Omental fat pad (tissue), 4 donors: ENCODE data around the gene ZFPL1. TPM values are rescaled to one million over a fixed set of nuclear protein-coding genes. Genes with fewer than 3 reads are reported as not detected.

Experiments used
- ATAC-seq: fragments of 150-250 bp; one replicate; pipeline ENCODE4 v1.9.1; 2016; ENCODE audit warnings: mild to moderate bottlenecking, moderate library complexity; ENCODE audit not compliant: low FRiP score
- DNase-seq: peaks from one replicate; pipeline ENCODE4 v3.0.0-alpha.2; 2019; ENCODE audit warnings: low spot score
- total RNA-seq, 4 donors: library from RNA; depleted of rRNA; stranded (reverse); fragments of >200 nt; gene quantifications; one replicate each; pipeline ENCODE4 v1.1.0, GENCODE V29; 2016
- TF ChIP-seq, protein P1 (sequence below), 3 donors: fragments of 450-650 bp; IDR thresholded peaks; one replicate each; pipeline ENCODE4 v1.5.1; 2016 to 2017; ENCODE audit warnings: antibody characterized with exemption in 3 of 3, mild to moderate bottlenecking in 3 of 3, moderate library complexity in 2 of 3

The ZFPL1 gene
- total RNA-seq, 4 donors from 2014 or later = 21.3 to 44.5 (median 32.6) TPM

DNA sequence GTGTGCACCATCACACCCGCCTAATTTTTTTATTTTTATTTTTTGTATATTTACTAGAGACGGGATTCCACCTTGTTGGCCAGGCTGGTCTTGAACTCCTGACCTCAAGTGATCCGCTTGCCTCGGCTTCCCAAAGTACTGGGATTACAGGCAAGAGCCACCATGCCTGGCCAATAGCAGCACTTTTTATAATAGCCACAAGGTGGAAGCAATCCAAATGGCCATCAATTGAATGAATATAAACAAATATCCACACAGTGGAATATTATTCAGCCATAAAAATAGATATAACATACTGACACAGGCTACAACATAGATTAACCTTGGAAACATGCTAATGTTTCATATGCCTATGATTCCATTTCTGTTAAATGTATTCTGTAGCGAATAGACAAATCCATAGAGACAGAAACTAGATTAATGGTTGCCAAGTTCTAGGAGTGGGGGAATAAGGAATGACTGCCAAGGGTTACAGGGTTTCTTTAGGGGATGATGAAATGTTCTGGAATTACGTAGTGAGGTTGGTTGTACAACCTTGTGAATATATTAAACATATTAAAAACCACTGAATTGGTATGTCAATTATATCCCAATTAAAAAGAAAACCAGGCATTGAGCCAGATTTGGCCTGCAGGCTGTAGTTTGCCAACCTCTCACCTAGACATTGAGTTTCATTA is 16.8 kb downstream of the ZFPL1 start:
- TF ChIP-seq, protein P1, sequence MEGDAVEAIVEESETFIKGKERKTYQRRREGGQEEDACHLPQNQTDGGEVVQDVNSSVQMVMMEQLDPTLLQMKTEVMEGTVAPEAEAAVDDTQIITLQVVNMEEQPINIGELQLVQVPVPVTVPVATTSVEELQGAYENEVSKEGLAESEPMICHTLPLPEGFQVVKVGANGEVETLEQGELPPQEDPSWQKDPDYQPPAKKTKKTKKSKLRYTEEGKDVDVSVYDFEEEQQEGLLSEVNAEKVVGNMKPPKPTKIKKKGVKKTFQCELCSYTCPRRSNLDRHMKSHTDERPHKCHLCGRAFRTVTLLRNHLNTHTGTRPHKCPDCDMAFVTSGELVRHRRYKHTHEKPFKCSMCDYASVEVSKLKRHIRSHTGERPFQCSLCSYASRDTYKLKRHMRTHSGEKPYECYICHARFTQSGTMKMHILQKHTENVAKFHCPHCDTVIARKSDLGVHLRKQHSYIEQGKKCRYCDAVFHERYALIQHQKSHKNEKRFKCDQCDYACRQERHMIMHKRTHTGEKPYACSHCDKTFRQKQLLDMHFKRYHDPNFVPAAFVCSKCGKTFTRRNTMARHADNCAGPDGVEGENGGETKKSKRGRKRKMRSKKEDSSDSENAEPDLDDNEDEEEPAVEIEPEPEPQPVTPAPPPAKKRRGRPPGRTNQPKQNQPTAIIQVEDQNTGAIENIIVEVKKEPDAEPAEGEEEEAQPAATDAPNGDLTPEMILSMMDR (IDR thresholded peaks at IDR 0.05) = no peak
- ATAC-seq (no peak), DNase-seq (no peak)

DNA sequence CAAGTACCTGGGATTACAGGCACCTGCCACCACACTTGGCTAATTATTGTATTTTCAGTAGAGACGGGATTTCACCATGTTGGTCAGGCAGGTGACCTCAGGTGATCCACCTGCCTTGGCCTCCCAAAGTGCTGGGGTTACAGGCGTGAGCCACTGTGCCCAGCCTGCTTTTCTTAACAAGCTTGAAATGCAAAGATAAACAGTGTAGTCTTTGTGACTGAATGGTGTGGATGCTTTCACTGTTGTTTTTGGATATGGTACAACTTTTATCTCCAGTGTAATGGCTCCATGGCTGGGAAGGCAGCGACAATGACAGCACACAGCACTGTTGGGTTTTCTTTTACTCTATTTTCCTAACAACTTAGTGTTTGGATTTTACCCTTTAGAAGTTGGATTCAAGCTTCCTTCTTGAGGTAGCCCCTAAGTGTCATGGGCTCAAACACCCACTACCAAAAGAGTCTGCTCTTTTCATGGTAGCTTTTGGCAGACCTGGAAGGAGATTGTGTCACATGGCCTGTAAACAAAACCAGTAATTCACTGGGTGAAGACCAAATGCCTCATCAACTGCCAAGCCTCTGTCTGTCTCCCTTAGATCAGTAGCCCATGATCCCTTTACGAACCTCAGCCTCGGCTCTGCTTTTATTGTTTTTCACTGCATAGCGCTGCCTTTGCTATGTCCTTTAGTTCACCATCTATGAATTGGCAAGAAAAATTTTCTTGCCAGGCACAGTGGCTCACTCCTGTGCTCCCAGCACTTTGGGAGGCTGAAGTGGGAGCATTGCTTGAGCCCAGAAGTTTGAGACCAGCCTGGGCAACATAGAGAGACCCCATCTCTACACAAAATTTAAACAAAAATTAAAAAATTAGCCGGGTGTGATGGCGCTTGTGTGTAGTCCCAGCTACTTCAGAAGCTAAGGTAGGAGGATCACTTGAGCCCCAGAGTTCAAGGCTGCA is 18.4 kb downstream of the ZFPL1 start:
- TF ChIP-seq, protein P1 (IDR thresholded peaks at IDR 0.05) = no peak
- ATAC-seq = no peak
- DNase-seq = no peak

DNA sequence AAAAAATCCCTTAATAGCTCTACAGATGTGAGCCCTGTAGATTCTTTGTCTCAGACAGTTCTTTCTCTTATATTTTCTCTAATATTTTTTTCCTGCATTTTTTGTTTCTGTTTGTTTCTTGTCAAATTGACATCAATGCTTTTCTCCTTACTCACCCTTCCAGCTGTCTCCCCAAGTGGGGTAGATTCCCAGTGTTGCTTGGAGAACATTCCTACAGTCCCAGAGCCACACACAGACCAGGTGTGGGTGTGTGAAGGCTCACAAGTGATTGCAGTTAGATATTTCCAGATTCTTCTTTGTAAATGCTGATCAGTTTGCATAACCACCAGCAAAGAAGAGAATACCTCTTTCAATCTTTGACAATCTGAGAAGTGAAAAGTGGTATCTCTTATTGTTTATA is 19.5 kb downstream of the ZFPL1 start:
- DNase-seq = no peak
- no peak for ATAC-seq
- TF ChIP-seq, protein P1 (IDR thresholded peaks at IDR 0.05) = no peak

DNA sequence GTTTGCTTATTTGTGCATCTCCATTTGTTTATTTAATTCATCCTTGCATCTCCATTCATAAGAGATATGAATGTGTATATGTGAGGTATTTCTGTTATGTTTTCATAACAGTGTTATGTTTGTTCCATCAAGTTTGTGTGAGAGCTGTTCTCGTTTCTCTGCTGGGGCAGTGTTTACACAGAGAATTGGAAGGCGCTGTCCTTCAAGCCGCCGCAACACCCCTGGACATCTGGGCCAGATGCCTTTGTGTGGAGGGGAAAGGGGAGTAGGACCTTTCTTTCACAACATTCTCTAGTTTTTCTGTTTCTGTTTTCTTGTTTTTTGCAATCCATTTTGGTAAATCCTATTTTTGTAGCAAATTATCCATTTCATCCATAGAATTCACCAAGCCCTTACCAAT is 20.6 kb downstream of the ZFPL1 start:
- TF ChIP-seq, protein P1 (IDR thresholded peaks at IDR 0.05) = no peak
- DNase-seq = no peak
- no peak for ATAC-seq

DNA sequence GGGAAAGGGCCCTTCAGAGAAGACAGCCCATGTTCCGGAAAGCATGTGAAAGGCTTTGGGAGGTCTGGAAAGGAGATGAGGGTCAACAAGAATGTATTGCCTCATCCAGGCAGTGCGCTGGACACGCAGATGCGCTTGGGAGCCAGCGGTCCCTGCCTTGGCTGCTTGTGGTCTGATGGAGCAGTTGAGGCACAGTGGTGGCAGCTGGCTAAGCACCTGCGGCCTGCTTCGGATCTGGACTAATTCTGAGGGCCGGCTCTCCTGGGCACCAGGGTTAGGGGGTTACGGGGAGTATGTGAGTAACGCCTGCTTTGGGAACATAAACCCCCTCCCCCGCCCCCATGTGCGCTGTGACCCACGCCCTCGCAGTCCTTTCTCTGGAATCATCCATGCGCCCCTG is 23.1 kb downstream of the ZFPL1 start:
- TF ChIP-seq, protein P1 (IDR thresholded peaks at IDR 0.05) = no peak
- no peak for ATAC-seq
- no peak for DNase-seq

DNA sequence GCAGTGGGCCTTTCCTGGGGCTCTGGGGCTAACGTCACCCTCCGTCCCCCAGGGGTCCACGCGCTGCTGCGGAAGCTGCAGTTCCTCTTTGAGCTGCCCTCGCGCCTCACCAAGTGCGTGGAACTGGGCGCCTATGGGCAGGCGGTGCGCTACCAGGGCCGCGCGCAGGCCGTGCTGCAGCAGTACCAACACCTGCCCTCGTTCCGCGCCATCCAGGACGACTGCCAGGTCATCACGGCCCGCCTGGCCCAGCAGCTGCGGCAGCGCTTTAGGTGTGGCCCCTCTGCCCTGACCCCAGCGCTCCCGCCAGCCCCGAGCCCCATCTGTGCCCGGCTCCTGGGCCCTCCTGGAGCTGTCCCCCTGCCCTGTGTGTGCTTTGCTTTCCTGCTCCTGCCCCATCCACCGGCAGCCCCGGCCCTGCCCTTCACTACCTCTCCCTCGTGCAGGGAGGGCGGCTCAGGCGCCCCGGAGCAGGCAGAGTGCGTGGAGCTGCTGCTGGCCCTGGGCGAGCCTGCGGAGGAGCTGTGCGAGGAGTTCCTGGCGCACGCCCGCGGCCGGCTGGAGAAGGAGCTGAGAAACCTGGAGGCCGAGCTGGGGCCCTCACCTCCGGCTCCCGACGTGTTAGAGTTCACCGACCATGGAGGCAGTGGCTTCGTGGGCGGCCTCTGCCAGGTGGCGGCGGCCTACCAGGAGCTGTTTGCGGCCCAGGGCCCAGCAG is 23.9 kb downstream of the ZFPL1 start:
- DNase-seq (no peak), ATAC-seq (no peak)
- TF ChIP-seq, protein P1 (IDR thresholded peaks at IDR 0.05) = no peak
